WI38 (cell line): ENCODE results near the gene BTBD16.

ENCODE experiments used
- H3K4me3 ChIP-seq: 2 replicates; pipeline ENCODE4 v1.5.1; 2011; ENCODE audit warnings: low read depth, mild to moderate bottlenecking, control low read depth, low read length
- CTCF ChIP-seq: IDR thresholded peaks from 2 replicates; pipeline ENCODE4 v1.5.1; 2012; ENCODE audit warnings: low read depth, mild to moderate bottlenecking, control low read depth, low read length

The BTBD16 gene

GRCh38 chr10:122230222-122230621 is 40.9 kb upstream of the BTBD16 start:
- H3K4me3 ChIP-seq, result no peak overlapping the region
- no peak for TF ChIP-seq CTCF

GRCh38 chr10:122232769-122233168 is 38.3 kb upstream of the BTBD16 start:
- TF ChIP-seq CTCF, result no peak
- H3K4me3 ChIP-seq, result no peak overlapping the region

- no peak for TF ChIP-seq CTCF
- no peak overlapping the region for H3K4me3 ChIP-seq
Observed at GRCh38 chr10:122233857-122234348, 37.2 kb upstream of the BTBD16 start.

GRCh38 chr10:122234416-122234815 is 36.7 kb upstream of the BTBD16 start:
- no peak overlapping the region for H3K4me3 ChIP-seq
- TF ChIP-seq CTCF, result no peak

GRCh38 chr10:122236690-122237306 is 34.3 kb upstream of the BTBD16 start:
- TF ChIP-seq CTCF, result no peak
- no peak overlapping the region for H3K4me3 ChIP-seq

GRCh38 chr10:122237331-122237990 is 33.6 kb upstream of the BTBD16 start:
- no peak overlapping the region for H3K4me3 ChIP-seq
- no peak for TF ChIP-seq CTCF

- TF ChIP-seq CTCF, result no peak
Observed at GRCh38 chr10:122239578-122240257, 31.4 kb upstream of the BTBD16 start.

More at GRCh38 chr10:122239578-122240257, 31.4 kb upstream of the BTBD16 start:
- H3K4me3 ChIP-seq, result no peak overlapping the region
